Ishikawa (cell line): ENCODE results near the gene UCN3.

Experiments used
- CEBPB ChIP-seq: IDR thresholded peaks from 2 replicates; pipeline ENCODE4 v1.6.1; 2012
- CREB1 ChIP-seq: IDR thresholded peaks from 2 replicates; pipeline ENCODE4 v1.6.1; 2012; ENCODE audit warnings: low read depth
- EGR1 ChIP-seq: IDR thresholded peaks from 2 replicates; pipeline ENCODE4 v1.6.1; 2012
- EP300 ChIP-seq: IDR thresholded peaks from 2 replicates; pipeline ENCODE4 v1.6.1; 2012; ENCODE audit warnings: borderline replicate concordance
- FOXM1 ChIP-seq: IDR thresholded peaks from 2 replicates; pipeline ENCODE4 v1.6.1; 2012; ENCODE audit warnings: low read depth, borderline replicate concordance
- MAX ChIP-seq: IDR thresholded peaks from 2 replicates; pipeline ENCODE4 v1.6.1; 2012
- NFIC ChIP-seq: IDR thresholded peaks from 2 replicates; pipeline ENCODE4 v1.6.1; 2012
- RAD21 ChIP-seq: IDR thresholded peaks from 2 replicates; pipeline ENCODE4 v1.6.1; 2012; ENCODE audit warnings: low read depth
- TAF1 ChIP-seq: IDR thresholded peaks from 2 replicates; pipeline ENCODE4 v1.6.1; 2012; ENCODE audit warnings: low read depth, mild to moderate bottlenecking
- TCF12 ChIP-seq: IDR thresholded peaks from 2 replicates; pipeline ENCODE4 v1.6.1; 2012; ENCODE audit warnings: low read depth
- TEAD4 ChIP-seq: IDR thresholded peaks from 2 replicates; pipeline ENCODE4 v1.6.1; 2012
- YY1 ChIP-seq: IDR thresholded peaks from 2 replicates; pipeline ENCODE4 v1.6.1; 2012; ENCODE audit warnings: low read depth
- ZBTB7A ChIP-seq: IDR thresholded peaks from 2 replicates; pipeline ENCODE4 v1.6.1; 2012; ENCODE audit warnings: low read depth
- TF ChIP-seq, protein P1 (sequence below): IDR thresholded peaks from 2 replicates; pipeline ENCODE4 v1.6.1; 2012; ENCODE audit warnings: low read depth, mild to moderate bottlenecking
- TF ChIP-seq, protein P2 (sequence below): IDR thresholded peaks from 2 replicates; pipeline ENCODE4 v1.6.1; 2012

The UCN3 gene

GRCh38 chr10:5418584-5418983, 53.8 kb downstream of the UCN3 start:
- TF ChIP-seq CREB1 (no peak), YY1 (no peak), FOXM1 (no peak), TCF12 (no peak), TEAD4 (no peak), EGR1 (no peak), RAD21 (no peak), CEBPB (no peak)
- TF ChIP-seq, protein P1, sequence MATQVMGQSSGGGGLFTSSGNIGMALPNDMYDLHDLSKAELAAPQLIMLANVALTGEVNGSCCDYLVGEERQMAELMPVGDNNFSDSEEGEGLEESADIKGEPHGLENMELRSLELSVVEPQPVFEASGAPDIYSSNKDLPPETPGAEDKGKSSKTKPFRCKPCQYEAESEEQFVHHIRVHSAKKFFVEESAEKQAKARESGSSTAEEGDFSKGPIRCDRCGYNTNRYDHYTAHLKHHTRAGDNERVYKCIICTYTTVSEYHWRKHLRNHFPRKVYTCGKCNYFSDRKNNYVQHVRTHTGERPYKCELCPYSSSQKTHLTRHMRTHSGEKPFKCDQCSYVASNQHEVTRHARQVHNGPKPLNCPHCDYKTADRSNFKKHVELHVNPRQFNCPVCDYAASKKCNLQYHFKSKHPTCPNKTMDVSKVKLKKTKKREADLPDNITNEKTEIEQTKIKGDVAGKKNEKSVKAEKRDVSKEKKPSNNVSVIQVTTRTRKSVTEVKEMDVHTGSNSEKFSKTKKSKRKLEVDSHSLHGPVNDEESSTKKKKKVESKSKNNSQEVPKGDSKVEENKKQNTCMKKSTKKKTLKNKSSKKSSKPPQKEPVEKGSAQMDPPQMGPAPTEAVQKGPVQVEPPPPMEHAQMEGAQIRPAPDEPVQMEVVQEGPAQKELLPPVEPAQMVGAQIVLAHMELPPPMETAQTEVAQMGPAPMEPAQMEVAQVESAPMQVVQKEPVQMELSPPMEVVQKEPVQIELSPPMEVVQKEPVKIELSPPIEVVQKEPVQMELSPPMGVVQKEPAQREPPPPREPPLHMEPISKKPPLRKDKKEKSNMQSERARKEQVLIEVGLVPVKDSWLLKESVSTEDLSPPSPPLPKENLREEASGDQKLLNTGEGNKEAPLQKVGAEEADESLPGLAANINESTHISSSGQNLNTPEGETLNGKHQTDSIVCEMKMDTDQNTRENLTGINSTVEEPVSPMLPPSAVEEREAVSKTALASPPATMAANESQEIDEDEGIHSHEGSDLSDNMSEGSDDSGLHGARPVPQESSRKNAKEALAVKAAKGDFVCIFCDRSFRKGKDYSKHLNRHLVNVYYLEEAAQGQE = no peak
- TF ChIP-seq, protein P2, sequence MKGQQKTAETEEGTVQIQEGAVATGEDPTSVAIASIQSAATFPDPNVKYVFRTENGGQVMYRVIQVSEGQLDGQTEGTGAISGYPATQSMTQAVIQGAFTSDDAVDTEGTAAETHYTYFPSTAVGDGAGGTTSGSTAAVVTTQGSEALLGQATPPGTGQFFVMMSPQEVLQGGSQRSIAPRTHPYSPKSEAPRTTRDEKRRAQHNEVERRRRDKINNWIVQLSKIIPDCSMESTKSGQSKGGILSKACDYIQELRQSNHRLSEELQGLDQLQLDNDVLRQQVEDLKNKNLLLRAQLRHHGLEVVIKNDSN = no peak

GRCh38 chr10:5419466-5420094, 54.8 kb downstream of the UCN3 start:
- no peak for TF ChIP-seq FOXM1
- TF ChIP-seq CEBPB = no peak
- no peak for TF ChIP-seq EP300
- TF ChIP-seq NFIC = no peak
- TF ChIP-seq TCF12 = no peak
- TF ChIP-seq, protein P2 = no peak
- no peak for TF ChIP-seq EGR1
- no peak for TF ChIP-seq YY1
- TF ChIP-seq, protein P1 = no peak
- no peak for TF ChIP-seq CREB1
- TF ChIP-seq TEAD4 = no peak
- TF ChIP-seq ZBTB7A = no peak
- no peak for TF ChIP-seq MAX
- no peak for TF ChIP-seq TAF1

- no peak for TF ChIP-seq EGR1
- TF ChIP-seq ZBTB7A = no peak
These were observed 59.0 kb downstream of the UCN3 start for GRCh38 chr10:5423771-5424170.
